GM12878 (cell line): ENCODE data around the gene PAF1. TPM values are rescaled to one million over a fixed set of nuclear protein-coding genes. Genes with fewer than 3 reads are reported as not detected.

Source experiments
- CREB1 ChIP-seq: IDR thresholded peaks from 2 replicates; pipeline ENCODE4 v1.6.1; 2012; ENCODE audit warnings: low read depth, mild to moderate bottlenecking, inconsistent platforms
- CUX1 ChIP-seq: IDR thresholded peaks from 2 replicates; pipeline ENCODE4 v1.6.1; 2012; ENCODE audit warnings: improper control_type of control experiment, low read depth, low read length; ENCODE audit not compliant: insufficient replicate concordance
- ELK1 ChIP-seq: IDR thresholded peaks from 2 replicates; pipeline ENCODE4 v1.6.1; 2012; ENCODE audit warnings: low read depth, low read length, improper control_type of control experiment
- EP300 ChIP-seq, 2 experiments: fragments of 150-350 bp in 1 of 2; IDR thresholded peaks; 2 replicates each; pipeline ENCODE4 v1.6.1; 2011 to 2012; ENCODE audit warnings: low read depth in 2 of 2, low read length in 2 of 2, borderline replicate concordance in 1 of 2, improper control_type of control experiment in 1 of 2, inconsistent platforms in 1 of 2; ENCODE audit not compliant: control insufficient read depth in 1 of 2
- ETV6 ChIP-seq, 2 experiments: fragments of 450-650 bp in 1 of 2; IDR thresholded peaks in 1 of 2; conservative IDR thresholded peaks in 1 of 2; 2 replicates each; pipeline ENCODE4 v1.6.1; 2014; ENCODE audit warnings: antibody characterized with exemption in 1 of 2, borderline replicate concordance in 1 of 2, low read depth in 1 of 2, mild to moderate bottlenecking in 1 of 2, moderate library complexity in 1 of 2
- EZH2 ChIP-seq: IDR thresholded peaks from 2 replicates; pipeline ENCODE4 v1.6.1; 2012; ENCODE audit warnings: low read depth, mild to moderate bottlenecking, control low read depth, inconsistent platforms, low read length, borderline replicate concordance; ENCODE audit not compliant: control insufficient read depth
- MLLT1 ChIP-seq: fragments of 450-650 bp; IDR thresholded peaks from 2 replicates; pipeline ENCODE4 v1.6.1; 2016; ENCODE audit warnings: mild to moderate bottlenecking
- ZBTB11 ChIP-seq: fragments of 450-650 bp; formaldehyde crosslinking; IDR thresholded peaks from 2 replicates; pipeline ENCODE4 v1.5.0; 2022; ENCODE audit warnings: mild to moderate bottlenecking, missing genetic modification characterization
- ZNF687 ChIP-seq: fragments of 450-650 bp; IDR thresholded peaks from 2 replicates; pipeline ENCODE4 v1.6.1; 2017; ENCODE audit warnings: mild to moderate bottlenecking, moderate library complexity
- polyA plus RNA-seq, 11 experiments: library from polyadenylated mRNA; depleted of rRNA in 4 of 11; unstranded in 6 of 11; stranded (reverse) in 5 of 11; fragments of >200 nt; fragmentation: Nextera tagmentation in 4 of 11; fragmentation: Illumina TruSeq in 1 of 11; extraction: Ambion mirVana in 4 of 11; extraction: Trizol in 1 of 11; gene quantifications; 1 replicate in 1 of 11; 2 replicates in 10 of 11; pipeline versions ENCODE4 v1.2.1 to v1.2.3, GENCODE V29; 2011 to 2016; ENCODE audit warnings: inconsistent platforms in 2 of 11, missing spikeins in 2 of 11, low read depth in 1 of 11
- total RNA-seq, 4 experiments: library from RNA; depleted of rRNA in 3 of 4; stranded (reverse); fragments of >200 nt in 3 of 4; fragmentation: Illumina TruSeq in 1 of 4; extraction: Trizol in 1 of 4; gene quantifications; 2 replicates each; pipeline versions ENCODE4 v1.2.1 to v1.2.3, GENCODE V29; 2013 to 2021

The PAF1 gene
- total and polyA plus RNA-seq, 10 of the 15 experiments (the other 5 are each of a cell fraction or from before 2014, with no cell fraction given), result 1.7 to 45.8 (median 39.6) TPM

GRCh38 chr19:39409208-39410016, 18.5 kb upstream of the PAF1 start (continued):
- no peak for TF ChIP-seq CREB1
- no peak; the same call in 1 of the 2 replicates for TF ChIP-seq ZBTB11
- TF ChIP-seq ETV6 (conservative IDR thresholded peaks at IDR 0.05 in 1 of 2, IDR thresholded peaks at IDR 0.05 in 1 of 2; ENCODE audit: borderline replicate concordance in 1 of 2, low read depth in 1 of 2), result no peak
- TF ChIP-seq EZH2, result no peak
- peak; percentile 68 for TF ChIP-seq ZNF687
- peak; percentile 16 for TF ChIP-seq CUX1
- TF ChIP-seq MLLT1, result peak; percentile 14; the same call in 1 of the 2 replicates
- peak; percentile 78 for TF ChIP-seq ELK1
- no peak for TF ChIP-seq EP300 (IDR thresholded peaks at IDR 0.05; ENCODE audit: borderline replicate concordance in 1 of 2, control insufficient read depth in 1 of 2, low read depth in 2 of 2, low read length in 2 of 2)
